SIG-M5 treated with dmso at 0.1 percent for 504 hours (cell line): ENCODE data around the gene KIF18B.

ENCODE experiments used
- DNase-seq: peaks from one replicate; lab custom pipeline; 2025; ENCODE audit not compliant: unreplicated experiment; lab: John Stamatoyannopoulos, UW

KIF18B gene

GRCh38 chr17:44880062-44880461 is 67.5 kb downstream of the KIF18B start:
- DNase-seq: no peak

GRCh38 chr17:44879376-44879775 is 68.2 kb downstream of the KIF18B start:
- no peak for DNase-seq

- peak; percentile 42 for DNase-seq
These were observed 68.8 kb downstream of the KIF18B start for GRCh38 chr17:44878627-44879221.

GRCh38 chr17:44877121-44877520 is 70.5 kb downstream of the KIF18B start:
- DNase-seq: no peak

- DNase-seq: no peak
These were observed 71.8 kb downstream of the KIF18B start for GRCh38 chr17:44875761-44876160.
